ENCODE results near the gene UFSP1.

DNA sequence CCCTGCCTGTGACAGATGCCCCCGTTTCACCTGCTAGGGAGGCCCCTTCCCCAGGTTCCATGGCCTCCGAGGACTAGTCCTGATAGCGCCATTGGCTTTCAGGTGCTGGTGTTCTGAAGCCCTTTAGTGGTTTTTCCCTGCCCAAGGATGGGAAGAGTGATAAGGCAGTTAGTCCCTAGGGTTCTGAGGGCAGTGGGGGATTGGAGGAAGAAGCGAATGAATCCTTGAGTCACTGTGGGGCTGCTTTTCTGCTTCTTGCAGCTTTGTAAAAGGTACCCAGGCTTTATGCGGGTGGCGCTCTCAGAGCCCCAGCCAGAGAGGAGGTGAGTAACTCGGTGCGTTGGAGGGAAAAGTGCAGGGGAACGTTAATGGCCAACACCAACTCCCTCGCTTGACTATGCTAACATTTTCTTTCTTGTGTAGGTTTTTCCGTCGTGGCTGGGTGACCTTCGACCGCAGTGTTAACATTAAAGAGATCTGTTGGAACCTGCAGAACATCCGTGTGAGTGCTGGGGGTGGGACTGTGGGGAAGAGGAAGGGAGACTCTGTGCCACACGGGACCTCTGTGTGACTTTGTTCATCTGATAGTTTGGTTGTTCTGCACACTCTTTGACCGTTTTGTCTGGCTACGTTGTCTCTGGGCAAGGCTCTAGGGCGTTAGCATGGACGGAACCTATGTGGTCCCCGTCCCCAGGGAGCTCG, 3.9 kb downstream of the UFSP1 start:
- TF ChIP-seq SUZ12 (IDR thresholded peaks at IDR 0.05; ENCODE audit: extremely low read depth, insufficient read depth, insufficient read length), result no peak
- TF ChIP-seq YY1 (IDR thresholded peaks at IDR 0.05; ENCODE audit: insufficient read depth, insufficient read length), result no peak
- no peak for TF ChIP-seq ZNF274 (IDR thresholded peaks at IDR 0.05; ENCODE audit: low read depth, low read length)

All from NT2/D1 (cell line).